ENCODE results near the gene SPATA25.

Gene SPATA25

GRCh38 chr20:45848969-45849582, 38.3 kb downstream of the SPATA25 start:
- no peak overlapping the region for H3K18ac ChIP-seq (ENCODE audit: low read length)
- H2BK120ac ChIP-seq (ENCODE audit: low read depth, low read length), result no peak overlapping the region
- DNase-seq (ENCODE audit: low spot score), result no peak

GRCh38 chr20:45848421-45848820, 39.0 kb downstream of the SPATA25 start:
- Histone ChIP-seq H3K36me3 (replicated peaks in 1 of 2; ENCODE audit: control insufficient read depth in 2 of 2, insufficient read depth in 2 of 2, low read length in 2 of 2) (peaks cover 10 to 53% of the 10 kb centered on the region in 2 donors), H2BK12ac (ENCODE audit: low read length) (no peak overlapping the region), H3K4me1 (ENCODE audit: control insufficient read depth in 2 of 2, insufficient read depth in 1 of 2, low read depth in 1 of 2, low read length in 2 of 2) (no peaks in the 10 kb centered on the region), H3K27ac (replicated peaks; ENCODE audit: low read length) (no peak overlapping the region), H2AK5ac (ENCODE audit: low read depth, low read length) (no peak overlapping the region), H4K8ac (ENCODE audit: low read depth, low read length) (no peak overlapping the region), H3K4ac (ENCODE audit: low read length) (no peak overlapping the region), H3K14ac (ENCODE audit: low read length) (no peak overlapping the region), H3K79me1 (ENCODE audit: low read depth, low read length) (no peaks in the 10 kb centered on the region), H3K9ac (ENCODE audit: low read depth, low read length, poor library complexity) (no peak overlapping the region), H3K27me3 (ENCODE audit: control insufficient read depth in 3 of 3, insufficient read depth in 3 of 3, low read depth in 1 of 3, low read length in 3 of 3) (no peaks in the 10 kb centered on the region), H3K18ac (ENCODE audit: low read length) (no peak overlapping the region), H4K91ac (ENCODE audit: low read depth, low read length, poor library complexity) (no peak overlapping the region), H2BK120ac (ENCODE audit: low read depth, low read length) (no peak overlapping the region), H2BK5ac (ENCODE audit: low read length) (no peak overlapping the region), H2AFZ (ENCODE audit: low read length) (no peak overlapping the region), H2BK15ac (ENCODE audit: low read length) (no peak overlapping the region), H3K9me3 (replicated peaks in 1 of 2; ENCODE audit: control insufficient read depth in 2 of 2, insufficient read depth in 1 of 2, low read depth in 1 of 2, low read length in 2 of 2) (no peaks in the 10 kb centered on the region), H3K23ac (ENCODE audit: low read depth, low read length, poor library complexity) (no peak overlapping the region), H3K4me2 (ENCODE audit: insufficient read depth, low read length, poor library complexity, severe bottlenecking) (no peak overlapping the region), H3K4me3 (ENCODE audit: low read length in 2 of 2) (peak overlapping the region in 1 of 2 donors; percentile 49)
- DNase-seq (ENCODE audit: low spot score), result no peak
- no CpG with 5 or more reads among the region's 8 CpGs for WGBS, 2 donors (ENCODE audit: extremely low coverage in 2 of 2, insufficient read length in 2 of 2, insufficient replicate concordance in 1 of 2)

More at GRCh38 chr20:45848969-45849582, 38.3 kb downstream of the SPATA25 start:
- Histone ChIP-seq H4K8ac (ENCODE audit: low read depth, low read length) (no peak overlapping the region), H3K4me3 (ENCODE audit: low read length in 2 of 2) (no peak overlapping the region), H3K9me3 (replicated peaks in 1 of 2; ENCODE audit: control insufficient read depth in 2 of 2, insufficient read depth in 1 of 2, low read depth in 1 of 2, low read length in 2 of 2) (no peaks in the 10 kb centered on the region), H3K4me1 (ENCODE audit: control insufficient read depth in 2 of 2, insufficient read depth in 1 of 2, low read depth in 1 of 2, low read length in 2 of 2) (no peaks in the 10 kb centered on the region), H2BK15ac (ENCODE audit: low read length) (no peak overlapping the region), H3K23ac (ENCODE audit: low read depth, low read length, poor library complexity) (no peak overlapping the region), H3K27me3 (ENCODE audit: control insufficient read depth in 3 of 3, insufficient read depth in 3 of 3, low read depth in 1 of 3, low read length in 3 of 3) (no peaks in the 10 kb centered on the region), H3K9ac (ENCODE audit: low read depth, low read length, poor library complexity) (no peak overlapping the region), H2BK5ac (ENCODE audit: low read length) (no peak overlapping the region), H3K36me3 (replicated peaks in 1 of 2; ENCODE audit: control insufficient read depth in 2 of 2, insufficient read depth in 2 of 2, low read length in 2 of 2) (peaks cover 5 to 49% of the 10 kb centered on the region in 2 donors), H3K14ac (ENCODE audit: low read length) (no peak overlapping the region), H3K79me1 (ENCODE audit: low read depth, low read length) (no peaks in the 10 kb centered on the region), H2BK12ac (ENCODE audit: low read length) (no peak overlapping the region), H2AK5ac (ENCODE audit: low read depth, low read length) (no peak overlapping the region), H3K4ac (ENCODE audit: low read length) (no peak overlapping the region), H3K4me2 (ENCODE audit: insufficient read depth, low read length, poor library complexity, severe bottlenecking) (no peak overlapping the region), H2AFZ (ENCODE audit: low read length) (no peak overlapping the region), H4K91ac (ENCODE audit: low read depth, low read length, poor library complexity) (no peak overlapping the region), H3K27ac (replicated peaks; ENCODE audit: low read length) (no peak overlapping the region)
- WGBS, 2 donors (ENCODE audit: extremely low coverage in 2 of 2, insufficient read length in 2 of 2, insufficient replicate concordance in 1 of 2), result no CpG with 5 or more reads among the region's 8 CpGs

- Histone ChIP-seq H3K4me1 (ENCODE audit: control insufficient read depth in 2 of 2, insufficient read depth in 1 of 2, low read depth in 1 of 2, low read length in 2 of 2) (no peaks in the 10 kb centered on the region), H2BK12ac (ENCODE audit: low read length) (no peak overlapping the region), H3K9ac (ENCODE audit: low read depth, low read length, poor library complexity) (no peak overlapping the region), H3K23ac (ENCODE audit: low read depth, low read length, poor library complexity) (no peak overlapping the region), H2BK120ac (ENCODE audit: low read depth, low read length) (no peak overlapping the region), H4K8ac (ENCODE audit: low read depth, low read length) (no peak overlapping the region), H3K36me3 (replicated peaks in 1 of 2; ENCODE audit: control insufficient read depth in 2 of 2, insufficient read depth in 2 of 2, low read length in 2 of 2) (peaks cover 18 to 73% of the 10 kb centered on the region in 2 donors), H3K79me1 (ENCODE audit: low read depth, low read length) (no peaks in the 10 kb centered on the region), H3K27ac (replicated peaks; ENCODE audit: low read length) (no peak overlapping the region), H2BK5ac (ENCODE audit: low read length) (no peak overlapping the region), H3K4me3 (ENCODE audit: low read length in 2 of 2) (no peak overlapping the region), H2BK15ac (ENCODE audit: low read length) (no peak overlapping the region), H2AFZ (ENCODE audit: low read length) (no peak overlapping the region), H3K14ac (ENCODE audit: low read length) (no peak overlapping the region), H3K27me3 (ENCODE audit: control insufficient read depth in 3 of 3, insufficient read depth in 3 of 3, low read depth in 1 of 3, low read length in 3 of 3) (no peaks in the 10 kb centered on the region), H3K4me2 (ENCODE audit: insufficient read depth, low read length, poor library complexity, severe bottlenecking) (no peak overlapping the region), H3K18ac (ENCODE audit: low read length) (no peak overlapping the region), H4K91ac (ENCODE audit: low read depth, low read length, poor library complexity) (no peak overlapping the region), H2AK5ac (ENCODE audit: low read depth, low read length) (no peak overlapping the region), H3K4ac (ENCODE audit: low read length) (no peak overlapping the region), H3K9me3 (replicated peaks in 1 of 2; ENCODE audit: control insufficient read depth in 2 of 2, insufficient read depth in 1 of 2, low read depth in 1 of 2, low read length in 2 of 2) (no peaks in the 10 kb centered on the region)
- no peak for DNase-seq (ENCODE audit: low spot score)
Observed at GRCh38 chr20:45845452-45845851, 42.0 kb downstream of the SPATA25 start.

- Histone ChIP-seq H3K9ac (ENCODE audit: low read depth, low read length, poor library complexity) (no peak overlapping the region), H2BK12ac (ENCODE audit: low read length) (no peak overlapping the region), H2BK5ac (ENCODE audit: low read length) (no peak overlapping the region), H3K36me3 (replicated peaks in 1 of 2; ENCODE audit: control insufficient read depth in 2 of 2, insufficient read depth in 2 of 2, low read length in 2 of 2) (peaks cover 18 to 73% of the 10 kb centered on the region in 2 donors), H3K27ac (replicated peaks; ENCODE audit: low read length) (no peak overlapping the region), H2AFZ (ENCODE audit: low read length) (no peak overlapping the region), H3K79me1 (ENCODE audit: low read depth, low read length) (no peaks in the 10 kb centered on the region), H2BK120ac (ENCODE audit: low read depth, low read length) (no peak overlapping the region), H3K18ac (ENCODE audit: low read length) (no peak overlapping the region), H3K4ac (ENCODE audit: low read length) (no peak overlapping the region), H4K8ac (ENCODE audit: low read depth, low read length) (no peak overlapping the region), H3K23ac (ENCODE audit: low read depth, low read length, poor library complexity) (no peak overlapping the region), H3K4me3 (ENCODE audit: low read length in 2 of 2) (no peak overlapping the region), H3K27me3 (ENCODE audit: control insufficient read depth in 3 of 3, insufficient read depth in 3 of 3, low read depth in 1 of 3, low read length in 3 of 3) (no peaks in the 10 kb centered on the region), H2BK15ac (ENCODE audit: low read length) (no peak overlapping the region), H4K91ac (ENCODE audit: low read depth, low read length, poor library complexity) (no peak overlapping the region), H3K4me1 (ENCODE audit: control insufficient read depth in 2 of 2, insufficient read depth in 1 of 2, low read depth in 1 of 2, low read length in 2 of 2) (no peaks in the 10 kb centered on the region), H3K9me3 (replicated peaks in 1 of 2; ENCODE audit: control insufficient read depth in 2 of 2, insufficient read depth in 1 of 2, low read depth in 1 of 2, low read length in 2 of 2) (no peaks in the 10 kb centered on the region), H3K4me2 (ENCODE audit: insufficient read depth, low read length, poor library complexity, severe bottlenecking) (no peak overlapping the region), H3K14ac (ENCODE audit: low read length) (no peak overlapping the region), H2AK5ac (ENCODE audit: low read depth, low read length) (no peak overlapping the region)
- DNase-seq (ENCODE audit: low spot score), result no peak
- no CpG with 5 or more reads among the region's 14 CpGs for WGBS, 2 donors (ENCODE audit: extremely low coverage in 2 of 2, insufficient read length in 2 of 2, insufficient replicate concordance in 1 of 2)
Observed at GRCh38 chr20:45843506-45843905, 43.9 kb downstream of the SPATA25 start.

All from neuronal stem cell (in vitro differentiated cells).